HG03520 (cell line): ENCODE measurements around the gene PDCD1.

Experiments
- ATAC-seq: cut with Tn5 transposase; IDR thresholded peaks from one replicate; pipeline ENCODE4 v1.9.1; 2021; ENCODE audit warnings: mild to moderate bottlenecking, moderate library complexity; ENCODE audit not compliant: unreplicated experiment

PDCD1 gene

GRCh38 chr2:241852981-241853631 is 5.6 kb downstream of the PDCD1 start:
- no peak for ATAC-seq

- ATAC-seq: no peak
Measured at GRCh38 chr2:241852116-241852980, 6.3 kb downstream of the PDCD1 start.

GRCh38 chr2:241851325-241852115 is 7.2 kb downstream of the PDCD1 start:
- no peak for ATAC-seq

GRCh38 chr2:241850544-241851324 is 8.0 kb downstream of the PDCD1 start:
- no peak for ATAC-seq

- no peak for ATAC-seq
Measured at GRCh38 chr2:241849616-241850543, 8.8 kb downstream of the PDCD1 start.

GRCh38 chr2:241848761-241849615 is 9.7 kb downstream of the PDCD1 start:
- ATAC-seq: no peak

GRCh38 chr2:241846406-241846805 is 12.3 kb downstream of the PDCD1 start:
- no peak for ATAC-seq

GRCh38 chr2:241844831-241845578 is 13.7 kb downstream of the PDCD1 start:
- ATAC-seq: no peak

- peak; percentile 70 for ATAC-seq
Measured at GRCh38 chr2:241844066-241844728, 14.5 kb downstream of the PDCD1 start.

- no peak for ATAC-seq
Measured at GRCh38 chr2:241843321-241844065, 15.2 kb downstream of the PDCD1 start.

- no peak for ATAC-seq
Measured at GRCh38 chr2:241842620-241843211, 16.0 kb downstream of the PDCD1 start.

- no peak for ATAC-seq
Measured at GRCh38 chr2:241842067-241842415, 16.7 kb downstream of the PDCD1 start.

GRCh38 chr2:241841181-241842066 is 17.3 kb downstream of the PDCD1 start:
- no peak for ATAC-seq

GRCh38 chr2:241837197-241837965 is 21.3 kb downstream of the PDCD1 start:
- no peak for ATAC-seq

GRCh38 chr2:241836292-241836691 is 22.4 kb downstream of the PDCD1 start:
- ATAC-seq: no peak
